ENCODE measurements around the gene OR2B2. TPM values are rescaled to one million over a fixed set of nuclear protein-coding genes. Genes with fewer than 3 reads are reported as not detected.
"Not testable (repeated sequence)": the region's sequence is repeated elsewhere in the genome, so short reads cannot be mapped to it uniquely, and the experiment has no call there.

Gene OR2B2
- total RNA-seq, 2 experiments from 2014 or later: not detected

GRCh38 chr6:27902335-27903314 lies 9.6 kb downstream of the OR2B2 start:
- DNase-seq: peak; percentile 86
- peak overlapping the region; percentile 75 for H3K4me3 Mint-ChIP-seq
- CTCF ChIA-PET: interaction anchor here (0.7 to 1.2 kb wide), 5 partner anchors 9 to 935 kb away, joined by 3 to 4 read pairs (median 3); a partner anchor contains a TSS
- peaks cover 3% of the 10 kb centered on the region for H3K36me3 Mint-ChIP-seq (ENCODE audit: low read depth)
- peaks cover 22% of the 10 kb centered on the region for H3K27me3 Mint-ChIP-seq
- no peaks in the 10 kb centered on the region for H3K9me3 Mint-ChIP-seq
- H3K27ac Mint-ChIP-seq: peak overlapping the region; percentile 90
- POLR2A ChIA-PET: interaction anchor here (0.8 to 1.7 kb wide), 7 partner anchors 9 to 88 kb away, joined by 3 to 15 read pairs (median 5); a partner anchor contains a TSS
- peaks cover 30% of the 10 kb centered on the region for H3K4me1 Mint-ChIP-seq

- Mint-ChIP-seq H3K27ac (peak overlapping the region; percentile 14), H3K4me3 (peak overlapping the region; percentile 75), H3K27me3 (peaks cover 15% of the 10 kb centered on the region), H3K9me3 (no peaks in the 10 kb centered on the region), H3K36me3 (ENCODE audit: low read depth) (peaks cover 3% of the 10 kb centered on the region), H3K4me1 (peaks cover 35% of the 10 kb centered on the region)
- ChIA-PET CTCF (interaction anchor here (0.7 to 1.2 kb wide), 5 partner anchors 8 to 936 kb away, joined by 3 to 4 read pairs (median 3); a partner anchor contains a TSS), POLR2A (interaction anchor here (0.8 to 1.7 kb wide), 7 partner anchors 8 to 88 kb away, joined by 3 to 15 read pairs (median 5); a partner anchor contains a TSS)
- DNase-seq: no peak
Observed at GRCh38 chr6:27901801-27902200, 10.4 kb downstream of the OR2B2 start.

- H3K4me3 Mint-ChIP-seq; POLR2A ChIA-PET; H3K27ac Mint-ChIP-seq; H3K36me3 Mint-ChIP-seq (ENCODE audit: low read depth); DNase-seq; CTCF ChIA-PET; H3K9me3 Mint-ChIP-seq: not testable (repeated sequence)
- peaks cover 11% of the 10 kb centered on the region for H3K27me3 Mint-ChIP-seq
- H3K4me1 Mint-ChIP-seq: peaks cover 43% of the 10 kb centered on the region
Observed at GRCh38 chr6:27900197-27900596, 12.0 kb downstream of the OR2B2 start.

GRCh38 chr6:27899543-27899942 lies 12.7 kb downstream of the OR2B2 start:
- peaks cover 43% of the 10 kb centered on the region for H3K4me1 Mint-ChIP-seq

GRCh38 chr6:27897580-27898206 lies 14.5 kb downstream of the OR2B2 start:
- no peak overlapping the region for H3K4me3 Mint-ChIP-seq
- peaks cover 36% of the 10 kb centered on the region for H3K4me1 Mint-ChIP-seq
- no peaks in the 10 kb centered on the region for H3K9me3 Mint-ChIP-seq
- ChIA-PET CTCF (interaction anchor here (3.8 to 6.5 kb wide), 4 partner anchors 29 to 101 kb away, joined by 29 to 190 read pairs (median 76); a partner anchor contains a TSS), POLR2A (interaction anchor here (5.4 to 6.7 kb wide), 5 partner anchors 28 to 87 kb away, joined by 101 to 1597 read pairs (median 518); a partner anchor contains a TSS)
- peaks cover 9% of the 10 kb centered on the region for H3K36me3 Mint-ChIP-seq (ENCODE audit: low read depth)
- H3K27me3 Mint-ChIP-seq: no peaks in the 10 kb centered on the region
- no peak for DNase-seq
- H3K27ac Mint-ChIP-seq: peak overlapping the region; percentile 18

More at GRCh38 chr6:27899543-27899942, 12.7 kb downstream of the OR2B2 start:
- DNase-seq: no peak
- ChIA-PET CTCF (no interaction called here), POLR2A (interaction anchor here (1.2 kb wide), 1 partner anchor 10 kb away, joined by 3 read pairs; no protein-coding TSS in a partner anchor)
- Mint-ChIP-seq H3K27ac (no peak overlapping the region), H3K9me3 (no peaks in the 10 kb centered on the region), H3K27me3 (peaks cover 4% of the 10 kb centered on the region), H3K36me3 (ENCODE audit: low read depth) (peaks cover 3% of the 10 kb centered on the region), H3K4me3 (no peak overlapping the region)

- Mint-ChIP-seq H3K27me3 (no peaks in the 10 kb centered on the region), H3K9me3 (no peaks in the 10 kb centered on the region), H3K36me3 (ENCODE audit: low read depth) (peaks cover 10% of the 10 kb centered on the region), H3K27ac (no peak overlapping the region), H3K4me1 (peaks cover 36% of the 10 kb centered on the region), H3K4me3 (no peak overlapping the region)
- DNase-seq: no peak
- ChIA-PET CTCF (interaction anchor here (0.6 to 6.5 kb wide), 17 partner anchors 13 to 1870 kb away, joined by 3 to 190 read pairs (median 6); a partner anchor contains a TSS), POLR2A (interaction anchor here (0.9 to 6.7 kb wide), 15 partner anchors 27 to 1026 kb away, joined by 3 to 1597 read pairs (median 35); partner anchors contain the start of gene ZKSCAN3)
Observed at GRCh38 chr6:27896398-27896796, 15.8 kb downstream of the OR2B2 start.

GRCh38 chr6:27894839-27895762 lies 17.1 kb downstream of the OR2B2 start:
- H3K36me3 Mint-ChIP-seq (ENCODE audit: low read depth): peaks cover 10% of the 10 kb centered on the region
- CTCF ChIA-PET: interaction anchor here (0.7 to 6.5 kb wide), 16 partner anchors 12 to 1869 kb away, joined by 3 to 190 read pairs (median 10); a partner anchor contains a TSS
- peak; percentile 71 for DNase-seq
- POLR2A ChIA-PET: interaction anchor here (0.6 to 6.7 kb wide), 44 partner anchors 7 to 1868 kb away, joined by 3 to 1597 read pairs (median 16); partner anchors contain the start of genes TRIM27, ZKSCAN3, ZKSCAN8 and ZNF311
- no peaks in the 10 kb centered on the region for H3K27me3 Mint-ChIP-seq
- H3K27ac Mint-ChIP-seq: no peak overlapping the region
- no peak overlapping the region for H3K4me3 Mint-ChIP-seq
- no peaks in the 10 kb centered on the region for H3K9me3 Mint-ChIP-seq
- H3K4me1 Mint-ChIP-seq: peaks cover 41% of the 10 kb centered on the region

GRCh38 chr6:27893836-27894807 lies 18.1 kb downstream of the OR2B2 start:
- Mint-ChIP-seq H3K27ac (no peak overlapping the region), H3K36me3 (ENCODE audit: low read depth) (peaks cover 10% of the 10 kb centered on the region), H3K4me1 (peaks cover 50% of the 10 kb centered on the region), H3K4me3 (no peak overlapping the region), H3K27me3 (no peaks in the 10 kb centered on the region), H3K9me3 (no peaks in the 10 kb centered on the region)
- DNase-seq: peak; percentile 88
- CTCF ChIA-PET: interaction anchor here (0.7 to 6.5 kb wide), 16 partner anchors 8 to 1086 kb away, joined by 3 to 190 read pairs (median 7); a partner anchor contains a TSS
- POLR2A ChIA-PET: interaction anchor here (0.7 to 6.7 kb wide), 60 partner anchors 8 to 1873 kb away, joined by 3 to 1597 read pairs (median 15); partner anchors contain the start of genes TRIM27, ZKSCAN8, ZNF184 and ZNF311

GRCh38 chr6:27893059-27893835 lies 18.9 kb downstream of the OR2B2 start:
- Mint-ChIP-seq H3K4me1 (peaks cover 54% of the 10 kb centered on the region), H3K27ac (no peak overlapping the region)
- CTCF ChIA-PET: interaction anchor here (0.7 to 6.5 kb wide), 13 partner anchors 9 to 1087 kb away, joined by 3 to 190 read pairs (median 6); a partner anchor contains a TSS

GRCh38 chr6:27892649-27893058 lies 19.5 kb downstream of the OR2B2 start:
- no peak for DNase-seq
- Mint-ChIP-seq H3K4me3 (no peak overlapping the region), H3K27ac (no peak overlapping the region), H3K9me3 (no peaks in the 10 kb centered on the region), H3K36me3 (ENCODE audit: low read depth) (peaks cover 10% of the 10 kb centered on the region), H3K4me1 (peaks cover 54% of the 10 kb centered on the region), H3K27me3 (no peaks in the 10 kb centered on the region)
- CTCF ChIA-PET: interaction anchor here (1.0 to 6.5 kb wide), 10 partner anchors 10 to 760 kb away, joined by 3 to 190 read pairs (median 7); a partner anchor contains a TSS
- POLR2A ChIA-PET: interaction anchor here (0.7 to 6.7 kb wide), 75 partner anchors 8 to 1875 kb away, joined by 3 to 1597 read pairs (median 10); partner anchors contain the start of genes HMGN4, TRIM27, ZKSCAN3 and ZKSCAN8

More at GRCh38 chr6:27893059-27893835, 18.9 kb downstream of the OR2B2 start:
- no peaks in the 10 kb centered on the region for H3K27me3 Mint-ChIP-seq
- no peak overlapping the region for H3K4me3 Mint-ChIP-seq
- DNase-seq: peak; percentile 95
- POLR2A ChIA-PET: interaction anchor here (0.7 to 6.7 kb wide), 76 partner anchors 9 to 1876 kb away, joined by 3 to 1597 read pairs (median 10); partner anchors contain the start of genes HMGN4, TRIM27, ZKSCAN3 and ZKSCAN8
- H3K36me3 Mint-ChIP-seq (ENCODE audit: low read depth): peaks cover 10% of the 10 kb centered on the region
- H3K9me3 Mint-ChIP-seq: no peaks in the 10 kb centered on the region

Data from activated CD4-positive, alpha-beta memory T cell treated with anti-CD3 and anti-CD28 coated beads, Interleukin-2, amount 10 ng/mL, durations not matched to agents 7 days and 5 days (primary cell).